ENCODE results near the gene DAB1. TPM values are rescaled to one million over a fixed set of nuclear protein-coding genes. Genes with fewer than 3 reads are reported as not detected.

DAB1 gene
- total RNA-seq, 6 experiments from 2014 or later = 0.76 to 1.9 (median 1.1) TPM

- Histone ChIP-seq H3K9me3 (no peaks in the 10 kb centered on the region), H3K4me1 (no peaks in the 10 kb centered on the region), H3K27ac (no peak overlapping the region), H3K36me3 (no peaks in the 10 kb centered on the region), H3K4me3 (no peak overlapping the region), H3K27me3 (no peaks in the 10 kb centered on the region)
- TF ChIP-seq POLR2A (IDR thresholded peaks at IDR 0.05) (no peak), CTCF (IDR thresholded peaks at IDR 0.05) (no peak)
- DNase-seq (no peak), ATAC-seq (no peak)
- WGBS (ENCODE audit: insufficient coverage, low coverage, low lambda C conversion rate, missing lambda C conversion rate) = 64% methylated on average over 9 of the region's 9 CpGs
- intact Hi-C loops (cut with DNase I) = no loop called here
Observed at GRCh38 chr1:57048856-57049255, 375.0 kb downstream of the DAB1 start.

- TF ChIP-seq CTCF (IDR thresholded peaks at IDR 0.05) = no peak
- TF ChIP-seq POLR2A (IDR thresholded peaks at IDR 0.05) = no peak
Observed at GRCh38 chr1:57046462-57046861, 377.4 kb downstream of the DAB1 start.

GRCh38 chr1:57041901-57042300, 382.0 kb downstream of the DAB1 start:
- DNase-seq (no peak), ATAC-seq (no peak)
- H3K4me1 ChIP-seq = no peaks in the 10 kb centered on the region
- WGBS (ENCODE audit: insufficient coverage, low coverage, low lambda C conversion rate, missing lambda C conversion rate) = 43% methylated on average over 3 of the region's 3 CpGs
- no peak overlapping the region for H3K27ac ChIP-seq
- no peaks in the 10 kb centered on the region for H3K9me3 ChIP-seq
- no peaks in the 10 kb centered on the region for H3K36me3 ChIP-seq
- no peak for TF ChIP-seq POLR2A (IDR thresholded peaks at IDR 0.05)
- no peak for TF ChIP-seq CTCF (IDR thresholded peaks at IDR 0.05)
- no peak overlapping the region for H3K4me3 ChIP-seq
- no peaks in the 10 kb centered on the region for H3K27me3 ChIP-seq
- intact Hi-C loops (cut with DNase I) = no loop called here

More at GRCh38 chr1:57046462-57046861, 377.4 kb downstream of the DAB1 start:
- H3K4me1 ChIP-seq = no peaks in the 10 kb centered on the region
- ATAC-seq = no peak
- no peak overlapping the region for H3K4me3 ChIP-seq
- H3K27me3 ChIP-seq = no peaks in the 10 kb centered on the region
- no peaks in the 10 kb centered on the region for H3K9me3 ChIP-seq
- intact Hi-C loops (cut with DNase I) = no loop called here
- no peaks in the 10 kb centered on the region for H3K36me3 ChIP-seq
- no peak overlapping the region for H3K27ac ChIP-seq
- WGBS (ENCODE audit: insufficient coverage, low coverage, low lambda C conversion rate, missing lambda C conversion rate) = 86% methylated on average over 1 of the region's 1 CpG
- no peak for DNase-seq

- Histone ChIP-seq H3K4me1 (no peaks in the 10 kb centered on the region), H3K4me3 (no peak overlapping the region), H3K27me3 (no peaks in the 10 kb centered on the region), H3K9me3 (no peaks in the 10 kb centered on the region), H3K36me3 (no peaks in the 10 kb centered on the region), H3K27ac (no peak overlapping the region)
- intact Hi-C loops (cut with DNase I) = no loop called here
- 86% methylated on average over 2 of the region's 2 CpGs for WGBS (ENCODE audit: insufficient coverage, low coverage, low lambda C conversion rate, missing lambda C conversion rate)
- DNase-seq (no peak), ATAC-seq (no peak)
- TF ChIP-seq CTCF (IDR thresholded peaks at IDR 0.05) (no peak), POLR2A (IDR thresholded peaks at IDR 0.05) (no peak)
Observed at GRCh38 chr1:57040811-57041210, 383.0 kb downstream of the DAB1 start.

Measured in right lobe of liver (tissue), 6 donors.